Measurements from ENCODE around the gene CTDSPL. TPM values are rescaled to one million over a fixed set of nuclear protein-coding genes. Genes with fewer than 3 reads are reported as not detected.

The CTDSPL gene
- total RNA-seq, 1 experiment from 2014 or later = 16.6 TPM

- ChIA-PET POLR2A (no interaction called here), CTCF (interaction anchor here (0.6 kb wide), 1 partner anchor 11 kb away, joined by 3 read pairs; no protein-coding TSS in a partner anchor)
- DNase-seq (ENCODE audit: low read depth, low spot score) = no peak
- Histone ChIP-seq H3K27me3 (ENCODE audit: control insufficient read depth, insufficient read depth, low read length) (no peaks in the 10 kb centered on the region), H3K36me3 (ENCODE audit: control insufficient read depth, insufficient read depth, low read length) (no peaks in the 10 kb centered on the region), H3K27ac (ENCODE audit: low read length) (no peak overlapping the region), H3K4me3 (ENCODE audit: low read depth in 2 of 2, low read length in 2 of 2) (no peak overlapping the region), H3K9me3 (ENCODE audit: control insufficient read depth, insufficient read depth, low read depth, low read length) (no peaks in the 10 kb centered on the region), H3K4me1 (ENCODE audit: control insufficient read depth, insufficient read depth, low read length) (no peaks in the 10 kb centered on the region)
- ATAC-seq = no peak
- no TSS peak for BruUV-seq (replicated peaks)
- in situ Hi-C loops (cut with HindIII; ENCODE audit: low pct_unique_long_range_greater_than_20kb, low sequenced_read_pairs) = no loop called here
- TF ChIP-seq REST (IDR thresholded peaks at IDR 0.05; ENCODE audit: insufficient read depth in 1 of 2, low read depth in 2 of 2, low read length in 1 of 2) = no peak
- TF ChIP-seq POLR2AphosphoS5 (IDR thresholded peaks at IDR 0.05; ENCODE audit: low read depth, low read length) = no peak
- no peak for TF ChIP-seq TCF7L2 (IDR thresholded peaks at IDR 0.05; ENCODE audit: low read depth, low read length)
- TF ChIP-seq SIN3A (IDR thresholded peaks at IDR 0.05; ENCODE audit: borderline replicate concordance, insufficient read depth, low read depth, low read length) = no peak
- TF ChIP-seq CTCF (IDR thresholded peaks at IDR 0.05) = no peak
- intact Hi-C loops (cut with micrococcal nuclease; ENCODE audit: unreplicated experiment) = no loop called here
These were observed 124.1 kb downstream of the CTDSPL start for GRCh38 chr3:37985637-37986320.

- no peak for TF ChIP-seq REST (IDR thresholded peaks at IDR 0.05; ENCODE audit: insufficient read depth in 1 of 2, low read depth in 2 of 2, low read length in 1 of 2)
- TF ChIP-seq POLR2AphosphoS5 (IDR thresholded peaks at IDR 0.05; ENCODE audit: low read depth, low read length) = no peak
- no peak for TF ChIP-seq CTCF (IDR thresholded peaks at IDR 0.05)
- no peak for TF ChIP-seq SIN3A (IDR thresholded peaks at IDR 0.05; ENCODE audit: borderline replicate concordance, insufficient read depth, low read depth, low read length)
- no peak for TF ChIP-seq TCF7L2 (IDR thresholded peaks at IDR 0.05; ENCODE audit: low read depth, low read length)
- Histone ChIP-seq H3K27me3 (ENCODE audit: control insufficient read depth, insufficient read depth, low read length) (no peaks in the 10 kb centered on the region), H3K36me3 (ENCODE audit: control insufficient read depth, insufficient read depth, low read length) (no peaks in the 10 kb centered on the region), H3K27ac (ENCODE audit: low read length) (no peak overlapping the region), H3K9me3 (ENCODE audit: control insufficient read depth, insufficient read depth, low read depth, low read length) (no peaks in the 10 kb centered on the region), H3K4me1 (ENCODE audit: control insufficient read depth, insufficient read depth, low read length) (no peaks in the 10 kb centered on the region), H3K4me3 (ENCODE audit: low read depth in 2 of 2, low read length in 2 of 2) (no peak overlapping the region)
- intact Hi-C loops (cut with micrococcal nuclease; ENCODE audit: unreplicated experiment) = no loop called here
- no TSS peak for BruUV-seq (replicated peaks)
- CTCF ChIA-PET = no interaction called here
- in situ Hi-C loops (cut with HindIII; ENCODE audit: low pct_unique_long_range_greater_than_20kb, low sequenced_read_pairs) = no loop called here
- POLR2A ChIA-PET = no interaction called here
- ATAC-seq (no peak), DNase-seq (ENCODE audit: low read depth, low spot score) (no peak)
These were observed 125.0 kb downstream of the CTDSPL start for GRCh38 chr3:37986479-37987314.
